Neuronal stem cell (in vitro differentiated cells): Measurements from ENCODE around the gene TP73.
A peak's percentile ranks its signal among the peaks of the same experiment; 100 is the strongest.

Source experiments
- DNase-seq: peaks from one replicate; pipeline ENCODE4 v3.0.0-alpha.2; 2013; ENCODE audit warnings: low spot score
- H2AFZ ChIP-seq: one replicate; pipeline ENCODE4 v1.6.1; 2013; ENCODE audit warnings: mild to moderate bottlenecking, low read length, inconsistent platforms
- H2AK5ac ChIP-seq: 2 replicates; pipeline ENCODE4 v1.6.1; 2013; ENCODE audit warnings: low read depth, mild to moderate bottlenecking, inconsistent platforms, low read length, moderate library complexity, mixed read lengths
- H2BK120ac ChIP-seq: 2 replicates; pipeline ENCODE4 v1.6.1; 2013; ENCODE audit warnings: low read depth, mild to moderate bottlenecking, inconsistent platforms, low read length, moderate library complexity, mixed read lengths
- H2BK12ac ChIP-seq: one replicate; pipeline ENCODE4 v1.6.1; 2013; ENCODE audit warnings: low read length, inconsistent platforms
- H2BK15ac ChIP-seq: 2 replicates; pipeline ENCODE4 v1.6.1; 2013; ENCODE audit warnings: mild to moderate bottlenecking, low read length, inconsistent platforms, mixed read lengths
- H2BK5ac ChIP-seq: one replicate; pipeline ENCODE4 v1.6.1; 2013; ENCODE audit warnings: inconsistent platforms, mild to moderate bottlenecking, low read length, moderate library complexity
- H3K14ac ChIP-seq: one replicate; pipeline ENCODE4 v1.6.1; 2013; ENCODE audit warnings: low read length, inconsistent platforms
- H3K18ac ChIP-seq: 2 replicates; pipeline ENCODE4 v1.6.1; 2013; ENCODE audit warnings: low read length, inconsistent platforms
- H3K23ac ChIP-seq: 2 replicates; pipeline ENCODE4 v1.6.1; 2013; ENCODE audit warnings: low read depth, mild to moderate bottlenecking, mixed read lengths, low read length, inconsistent platforms; ENCODE audit not compliant: poor library complexity
- H3K27ac ChIP-seq: replicated peaks from 3 replicates; pipeline ENCODE4 v1.5.1; 2013; ENCODE audit warnings: low read length, inconsistent platforms
- H3K27me3 ChIP-seq, 3 experiments: 2 replicates each; pipeline ENCODE4 v1.6.1; 2013; ENCODE audit warnings: low read length in 3 of 3, mild to moderate bottlenecking in 2 of 3, inconsistent platforms in 1 of 3, low read depth in 1 of 3, mixed read lengths in 1 of 3, moderate library complexity in 1 of 3; ENCODE audit not compliant: control insufficient read depth in 3 of 3, insufficient read depth in 3 of 3
- H3K36me3 ChIP-seq, 2 donors: replicated peaks in 1 of 2; 2 replicates each; pipeline ENCODE4 v1.6.1; 2013; ENCODE audit warnings: low read length in 2 of 2; ENCODE audit not compliant: control insufficient read depth in 2 of 2, insufficient read depth in 2 of 2
- H3K4ac ChIP-seq: 2 replicates; pipeline ENCODE4 v1.6.1; 2013; ENCODE audit warnings: inconsistent platforms, mild to moderate bottlenecking, low read length, moderate library complexity
- H3K4me1 ChIP-seq, 2 donors: 1 replicate in 1 of 2; 2 replicates in 1 of 2; pipeline ENCODE4 v1.6.1; 2013; ENCODE audit warnings: low read length in 2 of 2, low read depth in 1 of 2; ENCODE audit not compliant: control insufficient read depth in 2 of 2, insufficient read depth in 1 of 2
- H3K4me2 ChIP-seq: one replicate; pipeline ENCODE4 v1.6.1; 2013; ENCODE audit warnings: mild to moderate bottlenecking, low read length, inconsistent platforms; ENCODE audit not compliant: insufficient read depth, poor library complexity, severe bottlenecking
- H3K4me3 ChIP-seq, 2 donors: 2 replicates each; pipeline ENCODE4 v1.5.1; 2013; ENCODE audit warnings: low read length in 2 of 2, mild to moderate bottlenecking in 2 of 2, inconsistent platforms in 1 of 2, moderate library complexity in 1 of 2
- H3K79me1 ChIP-seq: one replicate; pipeline ENCODE4 v1.6.1; 2013; ENCODE audit warnings: low read depth, mild to moderate bottlenecking, inconsistent platforms, low read length, moderate library complexity
- H3K9ac ChIP-seq: one replicate; pipeline ENCODE4 v1.6.1; 2013; ENCODE audit warnings: mild to moderate bottlenecking, low read depth, low read length, inconsistent platforms; ENCODE audit not compliant: poor library complexity
- H3K9me3 ChIP-seq, 2 donors: replicated peaks in 1 of 2; 2 replicates each; pipeline versions ENCODE3 to v1.6.1; 2013; ENCODE audit warnings: low read length in 2 of 2, mild to moderate bottlenecking in 2 of 2, inconsistent platforms in 1 of 2, low read depth in 1 of 2, mixed read lengths in 1 of 2, moderate library complexity in 1 of 2; ENCODE audit not compliant: control insufficient read depth in 2 of 2, insufficient read depth in 1 of 2
- H4K8ac ChIP-seq: one replicate; pipeline ENCODE4 v1.6.1; 2013; ENCODE audit warnings: low read depth, mild to moderate bottlenecking, inconsistent platforms, low read length, moderate library complexity
- H4K91ac ChIP-seq: one replicate; pipeline ENCODE4 v1.6.1; 2013; ENCODE audit warnings: low read length, low read depth, mild to moderate bottlenecking, inconsistent platforms; ENCODE audit not compliant: poor library complexity
- WGBS, 2 donors: extraction: QIAGEN DNeasy Blood & Tissue Kit; methylation state at CpG; one replicate each; pipeline ENCODE4 v1.1.7; 2013; ENCODE audit warnings: missing lambda C conversion rate in 2 of 2, mixed read lengths in 1 of 2; ENCODE audit not compliant: insufficient read length in 2 of 2, insufficient replicate concordance in 1 of 2; ENCODE audit errors: extremely low coverage in 2 of 2; 5-methylcytosine and 5-hydroxymethylcytosine counted together

Gene TP73

DNA sequence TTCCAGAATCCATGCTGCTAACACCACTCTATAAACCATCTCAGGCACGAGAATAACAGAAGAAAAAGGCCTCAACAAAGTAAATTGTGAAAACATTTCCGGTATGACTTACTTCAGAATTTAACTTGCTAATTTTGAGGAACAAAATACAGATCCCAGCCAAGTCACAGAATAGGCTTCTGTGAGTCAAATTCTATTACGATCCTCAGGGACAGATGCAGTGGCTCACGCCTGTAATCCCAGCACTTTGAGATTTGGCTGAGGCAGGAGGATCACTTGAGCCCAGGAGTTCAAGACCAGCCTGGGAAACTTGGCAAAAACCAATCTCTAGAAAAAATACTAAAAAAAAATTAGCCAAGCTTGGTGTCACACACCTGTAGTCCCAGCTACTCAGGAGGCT lies 91.1 kb downstream of the TP73 start:
- no peak overlapping the region for H3K4ac ChIP-seq
- DNase-seq = no peak
- H2AK5ac ChIP-seq = no peak overlapping the region
- no peak overlapping the region for H3K14ac ChIP-seq
- peaks cover 13 to 17% of the 10 kb centered on the region in 2 donors for H3K4me1 ChIP-seq
- H3K27ac ChIP-seq = no peak overlapping the region
- no CpG with 5 or more reads among the region's 4 CpGs for WGBS, 2 donors
- no peak overlapping the region for H4K8ac ChIP-seq
- H3K23ac ChIP-seq = no peak overlapping the region
- no peaks in the 10 kb centered on the region for H3K9me3 ChIP-seq
- no peak overlapping the region for H2BK12ac ChIP-seq
- H3K4me3 ChIP-seq = no peak overlapping the region
- peaks cover 34 to 72% of the 10 kb centered on the region in 2 donors for H3K36me3 ChIP-seq
- no peak overlapping the region for H2BK120ac ChIP-seq
- H2AFZ ChIP-seq = no peak overlapping the region
- H3K27me3 ChIP-seq = no peaks in the 10 kb centered on the region
- H3K4me2 ChIP-seq = no peak overlapping the region
- no peak overlapping the region for H3K9ac ChIP-seq
- no peak overlapping the region for H3K18ac ChIP-seq
- peaks cover 16% of the 10 kb centered on the region for H3K79me1 ChIP-seq
- no peak overlapping the region for H4K91ac ChIP-seq
- no peak overlapping the region for H2BK5ac ChIP-seq
- H2BK15ac ChIP-seq = no peak overlapping the region

DNA sequence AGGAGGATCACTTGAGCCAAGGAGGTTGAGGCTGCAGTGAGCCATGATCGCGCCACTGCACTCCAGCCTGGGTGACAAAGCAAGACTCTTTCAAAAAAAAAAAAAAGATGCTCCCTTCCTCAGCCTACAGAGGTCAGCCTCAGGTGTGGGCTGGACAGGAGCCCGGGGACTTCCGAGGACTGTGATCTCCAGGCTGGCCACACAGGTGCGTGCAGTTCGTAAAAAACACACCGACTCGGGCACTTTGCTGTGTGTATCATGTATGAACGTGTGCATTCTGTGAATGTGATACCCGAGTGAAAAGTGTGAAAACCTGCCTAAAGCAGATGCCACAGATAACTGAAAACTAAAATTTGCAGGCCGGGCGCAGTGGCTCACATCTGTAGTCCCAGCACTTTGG lies 91.5 kb downstream of the TP73 start:
- Histone ChIP-seq H3K36me3 (peaks cover 32 to 68% of the 10 kb centered on the region in 2 donors), H3K18ac (no peak overlapping the region), H2BK120ac (no peak overlapping the region), H3K4me1 (peaks cover 13 to 17% of the 10 kb centered on the region in 2 donors), H4K8ac (no peak overlapping the region), H2AK5ac (no peak overlapping the region), H3K27ac (no peak overlapping the region), H3K9me3 (no peaks in the 10 kb centered on the region), H2BK15ac (no peak overlapping the region), H4K91ac (no peak overlapping the region), H3K79me1 (peaks cover 16% of the 10 kb centered on the region), H2BK12ac (no peak overlapping the region), H2BK5ac (no peak overlapping the region), H3K4me2 (no peak overlapping the region), H3K14ac (no peak overlapping the region), H3K4me3 (no peak overlapping the region), H3K23ac (no peak overlapping the region), H3K9ac (no peak overlapping the region), H3K4ac (no peak overlapping the region), H3K27me3 (peaks cover 0 to 4% (median 0%) of the 10 kb centered on the region in 3 experiments), H2AFZ (no peak overlapping the region)
- no CpG with 5 or more reads among the region's 12 CpGs for WGBS, 2 donors
- DNase-seq = no peak

DNA sequence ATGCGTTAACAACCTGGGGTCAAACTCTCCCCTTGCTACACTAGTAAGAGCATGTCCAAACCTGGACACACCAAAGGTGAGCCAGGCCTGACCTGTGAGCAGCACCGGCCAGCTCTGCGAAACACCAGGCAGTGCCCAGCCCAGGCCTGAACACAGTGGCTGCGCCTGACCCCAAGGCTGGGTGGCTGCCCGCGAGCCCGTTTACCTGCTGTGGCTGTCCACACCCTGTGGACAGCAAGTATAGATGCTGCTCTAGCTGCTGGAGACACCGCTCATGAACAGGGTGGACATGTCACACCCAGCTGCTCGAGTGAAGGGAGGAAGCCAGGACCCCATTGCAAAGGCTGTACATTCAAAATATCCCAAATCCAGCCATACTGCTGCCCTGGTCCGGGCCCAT lies 92.3 kb downstream of the TP73 start:
- Histone ChIP-seq H2BK120ac (no peak overlapping the region), H4K8ac (peak overlapping the region; percentile 17), H3K14ac (no peak overlapping the region)

DNA sequence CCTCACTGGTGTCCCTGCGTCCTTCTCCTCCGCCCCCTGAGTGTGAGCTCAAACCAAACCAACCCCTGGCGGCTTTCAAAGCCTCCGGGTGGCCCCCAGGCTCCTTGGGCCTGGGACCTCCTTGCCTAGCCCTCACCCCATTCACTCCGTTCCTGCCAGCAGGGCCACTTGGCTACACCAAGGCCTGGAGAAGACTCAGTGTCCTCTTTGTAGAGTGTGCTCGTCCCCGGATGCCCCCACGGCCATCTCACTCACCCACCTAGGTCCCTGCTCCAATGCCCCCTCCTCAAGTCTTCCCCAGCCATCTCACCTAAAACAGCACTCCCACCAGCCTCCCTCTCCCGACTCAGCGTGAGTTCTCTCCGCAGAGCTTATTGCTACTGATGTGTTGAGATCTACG lies 92.8 kb downstream of the TP73 start:
- Histone ChIP-seq H4K91ac (no peak overlapping the region), H3K27ac (no peak overlapping the region), H3K14ac (no peak overlapping the region), H4K8ac (no peak overlapping the region), H3K4me3 (peak overlapping the region in 1 of 2 donors; percentile 90), H3K36me3 (peaks cover 25 to 55% of the 10 kb centered on the region in 2 donors), H2AK5ac (no peak overlapping the region), H3K27me3 (peaks cover 0 to 12% (median 0%) of the 10 kb centered on the region in 3 experiments), H3K4ac (no peak overlapping the region), H3K18ac (no peak overlapping the region), H3K9me3 (no peaks in the 10 kb centered on the region), H2AFZ (no peak overlapping the region), H2BK15ac (no peak overlapping the region), H2BK120ac (no peak overlapping the region), H3K23ac (peak overlapping the region; percentile 89), H3K79me1 (peaks cover 16% of the 10 kb centered on the region), H3K4me1 (peaks cover 13 to 17% of the 10 kb centered on the region in 2 donors), H2BK12ac (no peak overlapping the region), H2BK5ac (no peak overlapping the region), H3K4me2 (no peak overlapping the region), H3K9ac (no peak overlapping the region)
- no CpG with 5 or more reads among the region's 12 CpGs for WGBS, 2 donors
- no peak for DNase-seq

More for the DNA sequence above, 92.3 kb downstream of the TP73 start:
- WGBS, 2 donors = no CpG with 5 or more reads among the region's 10 CpGs
- no peak overlapping the region for H3K4ac ChIP-seq
- no peak overlapping the region for H3K4me2 ChIP-seq
- DNase-seq = no peak
- H4K91ac ChIP-seq = no peak overlapping the region
- H2BK5ac ChIP-seq = no peak overlapping the region
- H2BK15ac ChIP-seq = no peak overlapping the region
- no peak overlapping the region for H3K4me3 ChIP-seq
- H2AFZ ChIP-seq = no peak overlapping the region
- H3K79me1 ChIP-seq = peaks cover 16% of the 10 kb centered on the region
- no peak overlapping the region for H3K27ac ChIP-seq
- H3K23ac ChIP-seq = peak overlapping the region; percentile 65
- no peaks in the 10 kb centered on the region for H3K9me3 ChIP-seq
- no peak overlapping the region for H3K9ac ChIP-seq
- H2AK5ac ChIP-seq = no peak overlapping the region
- peaks cover 29 to 60% of the 10 kb centered on the region in 2 donors for H3K36me3 ChIP-seq
- H3K18ac ChIP-seq = no peak overlapping the region
- H2BK12ac ChIP-seq = no peak overlapping the region
- H3K4me1 ChIP-seq = peaks cover 13 to 17% of the 10 kb centered on the region in 2 donors
- peaks cover 0 to 11% (median 0%) of the 10 kb centered on the region in 3 experiments for H3K27me3 ChIP-seq
